ENCODE measurements around the gene RACK1.
"Not testable (repeated sequence)": the region's sequence is repeated elsewhere in the genome, so short reads cannot be mapped to it uniquely, and the experiment has no call there.

RACK1 gene

GRCh38 chr5:181212080-181212479 lies 31.6 kb downstream of the RACK1 start:
- no peak for DNase-seq

- DNase-seq, result no peak
Observed at GRCh38 chr5:181211208-181211607, 32.5 kb downstream of the RACK1 start.

GRCh38 chr5:181210698-181211097 lies 33.0 kb downstream of the RACK1 start:
- not testable (repeated sequence) for DNase-seq

- not testable (repeated sequence) for DNase-seq
Observed at GRCh38 chr5:181210148-181210547, 33.6 kb downstream of the RACK1 start.

- DNase-seq, result not testable (repeated sequence)
Observed at GRCh38 chr5:181209006-181209405, 34.7 kb downstream of the RACK1 start.

- DNase-seq, result no peak
Observed at GRCh38 chr5:181207960-181208253, 35.8 kb downstream of the RACK1 start.

GRCh38 chr5:181207214-181207959 lies 36.3 kb downstream of the RACK1 start:
- DNase-seq, result peak; percentile 58

- no peak for DNase-seq
Observed at GRCh38 chr5:181205761-181206649, 37.7 kb downstream of the RACK1 start.

- DNase-seq, result no peak
Observed at GRCh38 chr5:181204826-181205760, 38.6 kb downstream of the RACK1 start, which contains the start of gene TRIM7. TRIM7 (minus strand) TSS chr5:181205196; CDS start chr5:181205110, 86 bp downstream.

- no peak for DNase-seq
Observed at GRCh38 chr5:181204113-181204825, 39.4 kb downstream of the RACK1 start.

- DNase-seq, result no peak
Observed at GRCh38 chr5:181203777-181204112, 40.0 kb downstream of the RACK1 start.

GRCh38 chr5:181203093-181203711 lies 40.5 kb downstream of the RACK1 start:
- no peak for DNase-seq

- DNase-seq, result no peak
Observed at GRCh38 chr5:181200816-181201215, 42.9 kb downstream of the RACK1 start.

GRCh38 chr5:181199881-181200638 lies 43.6 kb downstream of the RACK1 start:
- no peak for DNase-seq

GRCh38 chr5:181198905-181199519 lies 44.7 kb downstream of the RACK1 start:
- DNase-seq, result no peak

- no peak for DNase-seq
Observed at GRCh38 chr5:181198106-181198685, 45.5 kb downstream of the RACK1 start.

GRCh38 chr5:181197326-181197951 lies 46.3 kb downstream of the RACK1 start:
- no peak for DNase-seq

GRCh38 chr5:181195249-181195761 lies 48.4 kb downstream of the RACK1 start:
- no peak for DNase-seq

- no peak for DNase-seq
Observed at GRCh38 chr5:181194489-181195248, 49.0 kb downstream of the RACK1 start.
